ENCODE measurements around the gene KIF13A.
"Not testable (repeated sequence)": the region's sequence is repeated elsewhere in the genome, so short reads cannot be mapped to it uniquely, and the experiment has no call there.

DNA sequence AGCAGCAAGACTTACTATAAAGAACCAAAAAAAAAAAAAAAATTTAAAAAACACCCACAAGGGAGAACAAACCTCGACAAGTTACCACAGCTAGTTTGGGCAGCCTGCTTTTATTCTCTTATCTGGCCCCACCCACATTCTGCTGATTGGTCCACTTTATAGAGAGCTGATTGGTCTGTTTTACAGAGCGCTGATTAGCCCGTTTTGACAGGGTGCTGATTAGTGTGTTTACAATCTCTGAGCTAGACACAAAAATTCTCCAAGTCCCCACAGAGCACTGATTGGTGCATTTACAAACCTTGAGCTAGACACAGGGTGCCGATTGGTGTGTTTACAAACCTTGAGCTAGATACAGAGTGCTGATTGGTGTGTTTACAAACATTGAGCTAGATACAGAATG lies 31.7 kb upstream of the KIF13A start:
- TF ChIP-seq, protein P1, sequence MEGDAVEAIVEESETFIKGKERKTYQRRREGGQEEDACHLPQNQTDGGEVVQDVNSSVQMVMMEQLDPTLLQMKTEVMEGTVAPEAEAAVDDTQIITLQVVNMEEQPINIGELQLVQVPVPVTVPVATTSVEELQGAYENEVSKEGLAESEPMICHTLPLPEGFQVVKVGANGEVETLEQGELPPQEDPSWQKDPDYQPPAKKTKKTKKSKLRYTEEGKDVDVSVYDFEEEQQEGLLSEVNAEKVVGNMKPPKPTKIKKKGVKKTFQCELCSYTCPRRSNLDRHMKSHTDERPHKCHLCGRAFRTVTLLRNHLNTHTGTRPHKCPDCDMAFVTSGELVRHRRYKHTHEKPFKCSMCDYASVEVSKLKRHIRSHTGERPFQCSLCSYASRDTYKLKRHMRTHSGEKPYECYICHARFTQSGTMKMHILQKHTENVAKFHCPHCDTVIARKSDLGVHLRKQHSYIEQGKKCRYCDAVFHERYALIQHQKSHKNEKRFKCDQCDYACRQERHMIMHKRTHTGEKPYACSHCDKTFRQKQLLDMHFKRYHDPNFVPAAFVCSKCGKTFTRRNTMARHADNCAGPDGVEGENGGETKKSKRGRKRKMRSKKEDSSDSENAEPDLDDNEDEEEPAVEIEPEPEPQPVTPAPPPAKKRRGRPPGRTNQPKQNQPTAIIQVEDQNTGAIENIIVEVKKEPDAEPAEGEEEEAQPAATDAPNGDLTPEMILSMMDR (IDR thresholded peaks at IDR 0.05; ENCODE audit: low read length) = not testable (repeated sequence)
- TF ChIP-seq EZH2 (optimal IDR thresholded peaks at IDR 0.05; ENCODE audit: low read depth, low read length); EZH2phosphoT487 (IDR thresholded peaks at IDR 0.05; ENCODE audit: low read length): not testable (repeated sequence)

Data from MM.1S (cell line).